ENCODE results near the gene RHBDF1.

- no peak for TF ChIP-seq EP300 (IDR thresholded peaks at IDR 0.05; ENCODE audit: borderline replicate concordance)
- TF ChIP-seq TEAD4 (IDR thresholded peaks at IDR 0.05): no peak
- no peak for TF ChIP-seq CEBPB (IDR thresholded peaks at IDR 0.05)
- no peak for TF ChIP-seq MAX (IDR thresholded peaks at IDR 0.05)
- no peak for TF ChIP-seq NFIC (IDR thresholded peaks at IDR 0.05)
- TF ChIP-seq RAD21 (IDR thresholded peaks at IDR 0.05; ENCODE audit: low read depth): no peak
- TF ChIP-seq TCF12 (IDR thresholded peaks at IDR 0.05; ENCODE audit: low read depth): no peak
- no peak for TF ChIP-seq FOXM1 (IDR thresholded peaks at IDR 0.05; ENCODE audit: borderline replicate concordance, low read depth)
Measured at GRCh38 chr16:35678-36305, 36.6 kb downstream of the RHBDF1 start.
